Ureter (tissue), 1 donor: ENCODE measurements around the gene MAP1B. TPM values are rescaled to one million over a fixed set of nuclear protein-coding genes. Genes with fewer than 3 reads are reported as not detected.
"Not testable (repeated sequence)": the region's sequence is repeated elsewhere in the genome, so short reads cannot be mapped to it uniquely, and the experiment has no call there.

Experiments used
- DNase-seq: peaks from one replicate; pipeline ENCODE4 v3.0.0-alpha.2; 2020; ENCODE audit warnings: low spot score
- total RNA-seq: library from RNA; stranded (reverse); gene quantifications from one replicate; pipeline ENCODE4 v1.2.4, GENCODE V29; 2023
- donor health status: DM: yes; HTN: yes; CAD: no.

The MAP1B gene
- total RNA-seq, 1 donor from 2014 or later = 128 TPM

GRCh38 chr5:72160959-72161358, 53.7 kb downstream of the MAP1B start:
- DNase-seq = no peak

GRCh38 chr5:72161951-72162350, 54.7 kb downstream of the MAP1B start:
- DNase-seq = no peak

GRCh38 chr5:72163349-72163983, 56.2 kb downstream of the MAP1B start:
- no peak for DNase-seq

DNA sequence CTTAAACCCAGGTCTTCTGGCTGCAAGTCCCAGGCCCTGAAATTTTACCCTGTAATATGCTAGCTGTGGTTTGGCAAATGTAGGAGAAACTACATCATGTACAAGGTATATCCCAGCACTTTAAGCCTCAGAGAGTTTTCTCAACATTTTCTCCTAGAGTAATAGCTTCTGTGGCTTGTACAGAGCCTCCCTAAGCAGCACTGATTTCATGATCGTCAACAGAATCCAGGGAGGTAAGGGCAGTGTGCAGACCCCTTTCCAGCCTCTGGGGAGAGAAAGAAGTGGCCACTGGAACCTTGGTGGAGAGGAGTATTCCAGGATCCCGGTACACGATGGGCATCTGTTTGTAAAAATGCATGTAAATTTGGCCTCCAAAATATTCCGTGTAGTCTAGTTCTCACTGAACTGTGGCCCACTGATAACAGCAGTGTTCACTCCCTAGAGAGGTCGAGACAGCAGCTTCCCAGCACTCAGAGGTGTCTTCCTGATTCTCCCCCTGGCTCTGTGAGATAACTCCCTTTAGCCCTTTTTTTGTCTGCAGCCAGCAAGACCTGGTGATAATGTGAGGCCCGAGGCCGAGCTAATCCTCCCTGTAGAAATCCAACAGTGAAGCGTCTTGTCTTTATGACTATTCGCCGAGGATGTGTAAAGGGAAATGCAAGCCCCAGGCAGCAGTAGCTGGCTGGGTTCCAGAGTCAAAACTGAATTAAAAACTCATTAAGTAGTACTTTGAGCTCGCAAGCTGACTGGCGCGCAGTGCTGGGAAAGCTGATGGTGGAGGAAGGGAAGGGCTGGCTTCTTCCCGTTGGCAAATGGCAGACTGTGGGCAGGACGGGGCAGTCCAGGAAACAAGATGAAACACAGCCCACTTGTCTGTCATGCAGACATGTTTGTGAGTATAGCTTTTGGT, 59.0 kb downstream of the MAP1B start:
- DNase-seq = peak; percentile 54

GRCh38 chr5:72167257-72167656, 60.0 kb downstream of the MAP1B start:
- DNase-seq = no peak

DNA sequence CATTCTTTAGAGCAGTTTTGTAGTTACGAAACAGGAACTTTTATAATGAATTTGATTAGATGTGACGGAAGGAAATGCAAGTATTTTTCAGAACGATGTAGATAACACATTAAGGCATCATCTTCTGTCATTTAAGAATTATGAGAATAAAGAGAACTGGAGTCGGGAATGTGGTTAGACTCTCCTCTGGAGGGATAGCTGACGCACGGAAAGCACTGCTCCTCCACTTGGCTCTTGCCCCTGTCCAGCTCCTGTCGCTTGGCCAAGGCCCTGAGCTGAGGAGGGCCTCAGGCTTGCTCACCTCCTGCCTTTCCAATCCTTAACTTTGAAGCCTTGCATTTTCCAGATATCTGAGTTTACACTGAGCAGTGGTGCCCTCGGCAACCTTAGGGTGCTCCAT, 60.5 kb downstream of the MAP1B start:
- DNase-seq = no peak

DNA sequence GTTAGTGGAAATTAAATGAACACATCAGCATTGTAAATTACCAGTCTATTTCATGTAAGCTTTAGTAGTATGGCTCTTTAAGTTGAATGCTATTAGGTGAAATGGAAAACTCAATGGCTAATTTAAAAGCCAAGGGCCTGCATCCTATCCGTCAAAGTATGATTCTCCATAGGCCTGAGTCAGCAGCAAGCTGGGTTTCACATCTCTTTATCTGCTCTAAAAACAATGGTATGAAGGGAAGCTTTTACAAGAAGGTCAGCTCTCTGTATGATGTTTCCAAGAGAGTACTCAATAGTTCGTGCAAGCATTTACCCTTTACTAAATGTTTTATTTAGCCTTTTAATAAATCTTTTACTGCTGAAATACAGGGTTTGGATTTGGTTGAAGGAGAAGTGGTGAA, 62.8 kb downstream of the MAP1B start:
- no peak for DNase-seq

- not testable (repeated sequence) for DNase-seq
Measured at GRCh38 chr5:72171181-72171580, 63.9 kb downstream of the MAP1B start.

- no peak for DNase-seq
Measured at GRCh38 chr5:72171667-72172066, 64.4 kb downstream of the MAP1B start.

- no peak for DNase-seq
Measured at GRCh38 chr5:72172786-72173185, 65.5 kb downstream of the MAP1B start.

DNA sequence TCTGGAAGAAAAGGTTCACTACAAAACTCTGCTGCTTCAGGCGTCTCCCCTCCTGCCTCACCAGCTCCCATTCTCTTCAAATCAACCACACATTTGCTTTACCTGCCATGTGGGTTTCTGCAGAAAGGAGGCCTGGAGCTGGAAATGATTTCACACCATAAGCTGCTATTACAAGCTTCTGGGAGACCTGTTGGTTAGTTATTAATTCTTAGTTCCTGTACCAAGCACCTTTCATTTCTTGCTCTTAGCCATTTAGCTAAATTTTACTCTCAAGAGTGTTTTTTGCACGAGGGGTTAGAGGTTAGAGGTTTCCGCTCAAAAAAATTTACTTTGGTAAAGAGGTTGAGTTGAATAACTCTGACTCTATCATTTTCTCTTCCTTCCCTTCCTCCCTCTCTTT, 70.3 kb downstream of the MAP1B start:
- DNase-seq = no peak

- peak; percentile 74 for DNase-seq
Measured at GRCh38 chr5:72179028-72179815, 71.9 kb downstream of the MAP1B start.

DNA sequence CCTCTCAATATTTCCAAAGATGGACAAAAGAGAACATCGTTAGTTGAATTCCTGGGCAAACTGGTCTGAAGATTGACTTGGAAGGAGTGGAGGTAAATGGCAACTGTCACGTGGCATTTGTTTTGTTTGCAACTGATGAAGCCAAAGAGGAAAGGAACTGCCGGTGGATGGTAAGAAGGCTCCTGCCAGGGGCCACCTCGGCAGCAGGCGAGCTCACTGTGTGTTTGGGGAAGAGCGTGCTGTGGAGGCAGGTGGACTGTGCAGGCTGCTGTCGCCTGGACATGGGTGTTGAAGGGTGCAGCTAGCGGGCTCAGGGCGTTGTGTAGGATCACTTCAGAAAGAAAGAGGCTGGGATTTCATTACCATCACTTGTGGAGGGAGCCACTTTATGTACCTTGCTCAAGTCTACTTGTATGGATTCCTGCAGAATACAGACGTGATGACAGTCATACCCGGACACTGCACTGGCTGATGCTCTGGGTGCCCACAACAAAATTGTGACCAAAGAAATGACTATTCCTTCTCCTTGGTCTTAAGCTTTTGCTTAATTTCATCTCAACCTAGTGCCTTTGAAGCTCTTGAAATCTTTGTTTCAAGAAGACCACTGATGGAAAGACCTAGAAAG, 72.7 kb downstream of the MAP1B start:
- DNase-seq = no peak

DNA sequence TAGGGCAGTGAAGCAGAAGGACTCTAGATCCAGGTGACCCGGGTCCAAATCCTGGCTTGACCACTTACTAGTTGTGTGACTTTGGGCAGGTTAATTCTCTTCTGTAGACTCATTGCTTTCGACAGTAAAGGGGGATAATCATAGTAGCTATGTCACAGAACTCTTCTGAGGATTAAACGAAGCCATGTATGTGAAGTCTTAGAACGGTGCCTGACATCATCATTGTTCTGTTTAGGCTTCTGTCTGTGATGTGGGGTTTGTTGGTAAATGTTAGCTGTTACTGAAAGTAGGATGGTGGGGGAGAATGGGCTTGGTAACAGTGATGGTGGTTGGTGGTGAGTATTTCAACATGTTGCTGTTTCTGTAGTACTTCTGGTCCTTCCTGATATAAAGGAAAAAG, 73.7 kb downstream of the MAP1B start:
- no peak for DNase-seq

DNA sequence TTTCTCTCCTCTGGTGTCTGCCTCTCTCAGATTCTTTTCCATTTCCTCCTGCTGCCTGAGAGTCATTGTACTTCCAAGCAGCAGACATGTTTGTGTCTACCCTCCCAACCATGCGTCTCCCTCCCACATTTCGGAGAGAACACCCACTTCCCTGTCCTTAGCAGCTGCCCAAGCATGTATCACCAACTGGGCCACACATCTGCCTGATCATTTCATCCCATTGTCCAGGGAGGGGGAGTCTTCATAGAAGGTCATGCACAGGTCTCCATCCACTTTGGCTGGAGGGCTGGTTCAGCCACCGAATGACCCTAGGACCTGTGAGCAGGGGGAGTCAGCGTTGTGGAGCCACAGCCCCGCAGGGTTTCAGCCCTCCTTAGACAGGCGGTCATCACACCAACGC, 75.4 kb downstream of the MAP1B start:
- DNase-seq = no peak

DNA sequence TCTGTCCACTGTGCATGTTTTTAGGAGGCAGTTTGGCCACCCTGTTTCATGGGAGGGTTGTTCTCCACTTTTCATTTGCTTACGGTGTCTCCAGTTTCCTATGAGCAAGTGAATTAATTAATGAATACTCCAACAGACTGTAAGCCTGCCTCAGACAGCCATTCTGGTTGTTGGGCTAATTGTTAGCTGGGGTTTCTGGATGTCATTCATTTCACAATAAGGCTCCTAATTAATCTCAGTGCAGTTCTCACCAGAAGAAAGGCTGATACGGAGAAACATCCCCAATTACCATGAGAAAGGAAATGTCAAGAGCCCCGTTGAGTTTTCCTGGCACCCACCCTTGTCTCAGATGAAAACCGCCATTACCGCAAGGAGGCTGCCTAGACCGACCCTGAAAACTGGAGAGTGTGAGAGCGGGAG, 75.8 kb downstream of the MAP1B start:
- no peak for DNase-seq

DNA sequence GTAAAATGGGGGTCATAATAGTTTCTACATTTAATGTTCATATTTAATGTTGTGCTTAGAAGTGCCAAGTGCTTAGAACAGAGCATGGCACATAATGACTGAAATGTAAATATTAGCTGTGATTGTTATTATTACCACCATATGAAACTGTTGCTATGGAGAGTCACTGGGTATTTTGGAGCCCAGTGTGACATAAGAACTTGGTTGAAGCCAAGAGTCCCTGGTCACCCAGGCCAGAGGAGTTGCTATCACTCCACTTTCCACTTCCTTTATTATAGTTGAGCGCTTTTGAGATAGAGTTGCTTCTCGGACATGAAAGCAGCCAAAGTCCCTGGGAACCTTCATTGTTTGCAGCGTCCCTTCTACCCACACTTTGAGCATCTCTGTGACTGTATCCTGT, 77.1 kb downstream of the MAP1B start:
- no peak for DNase-seq

GRCh38 chr5:72185496-72186329, 78.4 kb downstream of the MAP1B start:
- no peak for DNase-seq

DNA sequence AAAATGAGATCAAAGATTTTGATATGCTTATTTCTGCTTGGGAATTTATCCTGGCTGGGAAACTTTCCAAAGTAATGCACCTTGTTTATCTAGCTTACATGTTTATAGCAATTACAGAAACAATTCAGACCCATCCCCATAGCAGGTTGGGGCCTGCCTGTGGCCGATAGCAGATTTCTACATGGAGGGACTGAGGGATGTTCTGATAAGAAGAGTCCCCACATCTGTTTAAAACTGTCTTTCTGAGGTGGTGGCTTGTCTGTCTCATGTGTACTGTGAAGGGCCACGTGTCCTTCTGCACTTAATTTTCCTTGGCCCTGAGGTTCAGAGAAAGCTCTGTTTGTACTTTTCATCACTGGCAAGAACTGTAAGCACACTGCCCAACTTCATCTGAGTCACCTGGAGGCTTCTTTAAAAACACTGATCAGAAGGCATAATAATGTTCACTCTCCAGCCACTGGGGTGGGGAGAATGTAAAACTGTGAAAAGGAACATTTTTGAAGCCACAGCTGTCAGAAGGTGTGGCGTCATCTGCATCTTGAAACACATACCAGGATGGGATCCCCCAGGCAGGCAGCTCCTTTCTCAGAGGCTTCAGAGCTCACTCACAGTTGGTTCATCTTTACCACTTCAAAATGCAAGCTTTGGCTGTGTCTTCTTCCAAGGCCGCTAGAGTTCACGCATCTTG, 80.3 kb downstream of the MAP1B start:
- no peak for DNase-seq

DNA sequence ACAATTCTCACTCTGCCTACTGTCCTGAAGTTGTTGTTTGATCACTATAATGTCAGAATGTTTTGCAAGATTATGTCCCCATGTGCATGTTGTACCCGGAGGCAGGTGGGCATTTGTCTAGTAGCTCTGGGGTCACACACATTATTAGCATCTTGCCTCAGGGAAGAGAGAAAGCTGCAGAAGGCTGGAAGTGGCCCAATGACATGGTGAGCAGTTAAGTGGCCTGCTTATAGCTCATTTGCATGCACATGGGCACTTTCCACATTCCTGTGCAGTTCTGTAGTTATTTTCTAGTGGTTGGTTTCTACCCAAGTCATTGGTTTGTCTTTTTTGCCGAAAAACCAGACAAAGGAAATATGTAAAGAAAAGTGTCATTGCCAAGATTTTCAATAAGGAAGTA, 80.9 kb downstream of the MAP1B start:
- DNase-seq = no peak
